ENCODE measurements around the gene PGAP6.
"Not testable (repeated sequence)": the region's sequence is repeated elsewhere in the genome, so short reads cannot be mapped to it uniquely, and the experiment has no call there.

Gene PGAP6

GRCh38 chr16:379183-379960 is 2.4 kb downstream of the PGAP6 start:
- no peak for DNase-seq (ENCODE audit: low read depth in 2 of 2)

GRCh38 chr16:378821-379182 is 3.0 kb downstream of the PGAP6 start:
- no peak for DNase-seq (ENCODE audit: low read depth in 2 of 2)

GRCh38 chr16:378113-378820 is 3.5 kb downstream of the PGAP6 start:
- DNase-seq (ENCODE audit: low read depth in 2 of 2) = not testable (repeated sequence)

- DNase-seq (ENCODE audit: low read depth in 2 of 2) = no peak
Measured at GRCh38 chr16:377419-377951, 4.3 kb downstream of the PGAP6 start.

GRCh38 chr16:376817-377418 is 4.9 kb downstream of the PGAP6 start:
- no peak for DNase-seq (ENCODE audit: low read depth in 2 of 2)

- DNase-seq (ENCODE audit: low read depth in 2 of 2) = no peak
Measured at GRCh38 chr16:375927-376816, 5.6 kb downstream of the PGAP6 start.

- no peak for DNase-seq (ENCODE audit: low read depth in 2 of 2)
Measured at GRCh38 chr16:375212-375611, 6.6 kb downstream of the PGAP6 start.

- DNase-seq (ENCODE audit: low read depth in 2 of 2) = no peak
Measured at GRCh38 chr16:374616-374926, 7.2 kb downstream of the PGAP6 start.

GRCh38 chr16:373848-374615 is 7.7 kb downstream of the PGAP6 start:
- DNase-seq (ENCODE audit: low read depth in 2 of 2) = no peak

GRCh38 chr16:373020-373598 is 8.7 kb downstream of the PGAP6 start:
- DNase-seq (ENCODE audit: low read depth in 2 of 2) = no peak

- no peak for DNase-seq (ENCODE audit: low read depth in 2 of 2)
Measured at GRCh38 chr16:372302-372983, 9.3 kb downstream of the PGAP6 start.

- no peak for DNase-seq (ENCODE audit: low read depth in 2 of 2)
Measured at GRCh38 chr16:371515-372301, 10.1 kb downstream of the PGAP6 start.

- DNase-seq (ENCODE audit: low read depth in 2 of 2) = no peak
Measured at GRCh38 chr16:370979-371514, 10.7 kb downstream of the PGAP6 start.

GRCh38 chr16:370443-370842 is 11.3 kb downstream of the PGAP6 start, which contains the start of gene MRPL28:
Gene MRPL28, minus strand, starts transcription at chr16:370538. Its CDS starts 320 bp downstream, at chr16:370218.
- DNase-seq (ENCODE audit: low read depth in 2 of 2) = peak; percentile 89 to 91

GRCh38 chr16:369866-370436 is 11.8 kb downstream of the PGAP6 start:
- no peak for DNase-seq (ENCODE audit: low read depth in 2 of 2)

GRCh38 chr16:369275-369865 is 12.4 kb downstream of the PGAP6 start:
- DNase-seq (ENCODE audit: low read depth in 2 of 2) = no peak

GRCh38 chr16:368388-369158 is 13.2 kb downstream of the PGAP6 start:
- no peak for DNase-seq (ENCODE audit: low read depth in 2 of 2)
